MCF 10A (cell line): ENCODE measurements around the gene NRG3. TPM values are rescaled to one million over a fixed set of nuclear protein-coding genes. Genes with fewer than 3 reads are reported as not detected.
"Not testable (repeated sequence)": the region's sequence is repeated elsewhere in the genome, so short reads cannot be mapped to it uniquely, and the experiment has no call there.

Source experiments
- BruUV-seq: library from RNA; stranded (reverse); fragments of 400-500 nt; replicated peaks from 2 replicates; lab custom pipeline; 2021; lab: Mats Ljungman, UMichigan
- CTCF ChIA-PET: fragments of 300-600 bp; sonication (Branson Sonifier 250); formaldehyde crosslinking; extraction: SDS; loops from one replicate; lab custom pipeline; 2021; ENCODE audit warnings: antibody characterized with exemption, inconsistent platforms; lab: Yijun Ruan, JAX
- POLR2A ChIA-PET: fragments of 300-600, 350-650 bp; sonication (Branson Sonifier 250); formaldehyde crosslinking; extraction: SDS; loops from one replicate; lab custom pipeline; 2020; ENCODE audit warnings: antibody characterized with exemption, inconsistent platforms; lab: Yijun Ruan, JAX
- DNase-seq: peaks from one replicate; pipeline ENCODE4 v3.0.0-alpha.2; 2018; ENCODE audit not compliant: unreplicated experiment
- H3K27ac Mint-ChIP-seq: one replicate; pipeline ENCODE4 v1.8.0; 2022; ENCODE audit warnings: mild to moderate bottlenecking, low read depth, mixed read lengths; ENCODE audit not compliant: unreplicated experiment
- H3K27me3 Mint-ChIP-seq: one replicate; pipeline ENCODE4 v1.8.0; 2022; ENCODE audit warnings: mixed read lengths; ENCODE audit not compliant: insufficient read depth, unreplicated experiment
- H3K36me3 Mint-ChIP-seq: one replicate; pipeline ENCODE4 v1.8.0; 2022; ENCODE audit warnings: mild to moderate bottlenecking, moderate library complexity, mixed read lengths; ENCODE audit not compliant: insufficient read depth, unreplicated experiment
- H3K4me1 Mint-ChIP-seq: one replicate; pipeline ENCODE4 v1.8.0; 2022; ENCODE audit warnings: mixed read lengths; ENCODE audit not compliant: insufficient read depth, unreplicated experiment
- H3K4me3 Mint-ChIP-seq: one replicate; pipeline ENCODE4 v1.8.0; 2022; ENCODE audit warnings: mild to moderate bottlenecking, moderate library complexity, mixed read lengths; ENCODE audit not compliant: unreplicated experiment
- H3K9me3 Mint-ChIP-seq: one replicate; pipeline ENCODE4 v1.8.0; 2022; ENCODE audit warnings: mixed read lengths; ENCODE audit not compliant: unreplicated experiment
- CTCF ChIP-seq: fragments of 200-600 bp; IDR thresholded peaks from one replicate; pipeline ENCODE4 v1.8.0; 2022; ENCODE audit warnings: antibody characterized with exemption, mild to moderate bottlenecking; ENCODE audit not compliant: unreplicated experiment
- intact Hi-C: fragments of 100-400 bp; cut with micrococcal nuclease; formaldehyde crosslinking; loops from 2 replicates; pipeline ENCODE4 v1.14.1; 2022
- total RNA-seq: library from RNA; stranded (reverse); gene quantifications from 2 replicates; pipeline ENCODE4 v1.2.3, GENCODE V29; 2022

The NRG3 gene
- total RNA-seq, 1 experiment from 2014 or later = not detected

- CTCF ChIA-PET = interaction anchor here (0.8 kb wide), 1 partner anchor 584 kb away, joined by 3 read pairs; no protein-coding TSS in a partner anchor
- no peak for TF ChIP-seq CTCF
- H3K36me3 Mint-ChIP-seq = no peaks in the 10 kb centered on the region
- POLR2A ChIA-PET = no interaction called here
- DNase-seq = no peak
- BruUV-seq = no TSS peak
- no peak overlapping the region for H3K4me3 Mint-ChIP-seq
- no peaks in the 10 kb centered on the region for H3K9me3 Mint-ChIP-seq
- no peaks in the 10 kb centered on the region for H3K27me3 Mint-ChIP-seq
- intact Hi-C loops = loop anchor here (5.0 kb wide), 1 partner anchor 892 kb away; no protein-coding TSS in a partner anchor
- no peak overlapping the region for H3K27ac Mint-ChIP-seq
- peaks cover 16% of the 10 kb centered on the region for H3K4me1 Mint-ChIP-seq
These were observed 1105.3 kb downstream of the NRG3 start for GRCh38 chr10:82980321-82980720.

- POLR2A ChIA-PET = interaction anchor here (1.2 kb wide), 1 partner anchor 1158 kb away, joined by 3 read pairs; no protein-coding TSS in a partner anchor
- Mint-ChIP-seq H3K4me3 (no peak overlapping the region), H3K36me3 (no peaks in the 10 kb centered on the region), H3K9me3 (no peaks in the 10 kb centered on the region), H3K27me3 (no peaks in the 10 kb centered on the region), H3K4me1 (peaks cover 16% of the 10 kb centered on the region), H3K27ac (peak overlapping the region; percentile 57)
- no TSS peak for BruUV-seq
- intact Hi-C loops = loop anchor here (5.0 kb wide), 1 partner anchor 891 kb away; no protein-coding TSS in a partner anchor
- DNase-seq = no peak
- CTCF ChIA-PET = interaction anchor here (0.6 to 1.4 kb wide), 3 partner anchors 585 to 1116 kb away, joined by 3 to 4 read pairs (median 3); no protein-coding TSS in a partner anchor
- no peak for TF ChIP-seq CTCF
These were observed 1106.2 kb downstream of the NRG3 start for GRCh38 chr10:82981137-82981723.

GRCh38 chr10:82982110-82982608 is 1107.2 kb downstream of the NRG3 start:
- BruUV-seq = no TSS peak
- ChIA-PET POLR2A (interaction anchor here (1.2 kb wide), 1 partner anchor 1157 kb away, joined by 3 read pairs; no protein-coding TSS in a partner anchor), CTCF (interaction anchor here (0.6 to 1.5 kb wide), 7 partner anchors 17 to 892 kb away, joined by 3 to 4 read pairs (median 3); no protein-coding TSS in a partner anchor)
- no peak overlapping the region for H3K4me3 Mint-ChIP-seq
- H3K9me3 Mint-ChIP-seq = no peaks in the 10 kb centered on the region
- TF ChIP-seq CTCF = no peak
- H3K27ac Mint-ChIP-seq = peak overlapping the region; percentile 57
- DNase-seq = peak; percentile 84
- peaks cover 16% of the 10 kb centered on the region for H3K4me1 Mint-ChIP-seq
- intact Hi-C loops = loop anchor here (5.0 kb wide), 1 partner anchor 890 kb away; no protein-coding TSS in a partner anchor
- H3K27me3 Mint-ChIP-seq = no peaks in the 10 kb centered on the region
- H3K36me3 Mint-ChIP-seq = no peaks in the 10 kb centered on the region

- H3K4me3 Mint-ChIP-seq = no peak overlapping the region
- no peak for DNase-seq
- no peaks in the 10 kb centered on the region for H3K27me3 Mint-ChIP-seq
- no peak overlapping the region for H3K27ac Mint-ChIP-seq
- H3K9me3 Mint-ChIP-seq = no peaks in the 10 kb centered on the region
- BruUV-seq = no TSS peak
- intact Hi-C loops = no loop called here
- TF ChIP-seq CTCF = no peak
- H3K36me3 Mint-ChIP-seq = no peaks in the 10 kb centered on the region
- ChIA-PET CTCF (no interaction called here), POLR2A (no interaction called here)
- peaks cover 13% of the 10 kb centered on the region for H3K4me1 Mint-ChIP-seq
These were observed 1111.2 kb downstream of the NRG3 start for GRCh38 chr10:82986216-82986615.

- CTCF ChIA-PET, DNase-seq, H3K36me3 Mint-ChIP-seq, H3K27me3 Mint-ChIP-seq, H3K4me3 Mint-ChIP-seq, POLR2A ChIA-PET, intact Hi-C loops, H3K4me1 Mint-ChIP-seq, BruUV-seq, H3K27ac Mint-ChIP-seq: not testable (repeated sequence)
- H3K9me3 Mint-ChIP-seq = peaks cover 11% of the 10 kb centered on the region
These were observed 1131.5 kb downstream of the NRG3 start for GRCh38 chr10:83006479-83006878.
